ENCODE results near the gene CRABP2.

The CRABP2 gene

DNA sequence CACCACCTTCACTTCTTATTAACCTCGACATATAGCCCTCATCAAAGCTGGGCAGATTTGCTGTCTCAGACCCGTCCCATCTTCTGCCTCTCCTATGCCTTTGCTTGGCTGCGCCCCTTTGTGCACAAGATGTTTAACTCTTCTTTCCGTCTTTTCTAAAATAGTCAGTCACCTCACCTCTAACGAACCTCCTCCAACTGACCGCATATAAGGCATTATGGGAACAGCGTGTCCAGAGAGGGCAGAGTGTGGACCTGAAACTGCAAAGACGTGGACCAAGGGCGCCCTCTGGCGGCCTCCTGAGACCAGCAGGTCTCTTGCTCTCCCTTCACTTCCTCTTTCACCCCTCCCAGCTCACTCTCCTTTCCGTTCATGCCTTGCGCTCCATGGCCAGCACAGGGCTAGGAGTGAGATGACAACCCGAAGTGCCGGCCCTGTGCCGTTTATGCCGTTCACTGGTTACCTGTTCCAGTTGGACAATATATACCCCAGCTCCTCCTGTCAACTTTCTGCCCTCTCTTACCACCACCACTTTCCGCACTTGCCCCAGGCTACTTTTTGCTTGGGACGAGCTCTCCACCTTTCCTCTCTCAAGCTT, 20.4 kb upstream of the CRABP2 start:
- Histone ChIP-seq H3K27me3 (no peaks in the 10 kb centered on the region), H3K4me2 (peak overlapping the region; percentile 94 to 100 (median 97)), H3K27ac (peak overlapping the region in 4 of 11 experiments; percentile 6 to 33 (median 28); a peak in 3 of 22 replicates), H3K4me3 (peak overlapping the region; percentile 66 to 98 (median 84)), H3K36me3 (peaks cover 46 to 62% (median 47%) of the 10 kb centered on the region in 11 experiments), H3K9ac (peak overlapping the region; percentile 54 to 91 (median 86); a peak in 21 of 22 replicates), H4K20me1 (peaks cover 55 to 71% (median 67%) of the 10 kb centered on the region in 11 experiments), H3K4me1 (peaks cover 34 to 60% (median 50%) of the 10 kb centered on the region in 10 experiments), H3K9me3 (replicated peaks in 1 of 11) (no peaks in the 10 kb centered on the region)
- TF ChIP-seq Cebpa-rat (IDR thresholded peaks at IDR 0.05) = no peak

DNA sequence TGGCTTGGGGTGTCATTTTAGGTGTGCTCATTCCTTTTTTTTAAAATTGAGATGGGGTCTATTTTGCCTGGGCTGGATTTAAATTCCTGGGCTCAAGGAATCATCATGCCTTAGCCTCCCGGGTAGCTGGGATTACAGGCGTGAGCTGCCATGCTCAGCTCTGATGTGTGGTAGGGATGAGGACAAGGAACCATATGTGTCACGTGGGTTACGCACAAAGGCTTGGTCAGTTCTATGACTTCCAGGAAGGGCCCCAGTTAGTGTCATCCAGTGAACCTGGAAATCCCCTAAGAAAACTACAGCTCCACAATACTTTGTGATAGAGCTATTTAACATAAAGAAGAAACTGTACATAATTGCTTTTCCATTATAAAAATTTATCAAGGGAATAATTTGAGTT, 16.2 kb upstream of the CRABP2 start:
- no peaks in the 10 kb centered on the region for H3K27me3 ChIP-seq
- no peak overlapping the region for H3K4me3 ChIP-seq
- H3K9ac ChIP-seq = 0 out of 22 replicates have a peak overlapping the region, but pooled peaks of 1 of the 11 experiments have one; percentile 17
- peaks cover 15 to 33% (median 25%) of the 10 kb centered on the region in 10 experiments for H3K4me1 ChIP-seq
- H3K4me2 ChIP-seq = no peak overlapping the region
- no peak overlapping the region for H3K27ac ChIP-seq
- H3K36me3 ChIP-seq = peaks cover 62 to 91% (median 71%) of the 10 kb centered on the region in 11 experiments
- H3K9me3 ChIP-seq (replicated peaks in 1 of 11) = no peaks in the 10 kb centered on the region
- no peak for TF ChIP-seq Cebpa-rat (IDR thresholded peaks at IDR 0.05)
- peaks cover 49 to 97% (median 80%) of the 10 kb centered on the region in 11 experiments for H4K20me1 ChIP-seq

GRCh38 chr1:156721131-156721530, 15.7 kb upstream of the CRABP2 start:
- Histone ChIP-seq H3K27ac (no peak overlapping the region), H3K27me3 (no peaks in the 10 kb centered on the region), H3K4me2 (no peak overlapping the region), H3K36me3 (peaks cover 62 to 87% (median 71%) of the 10 kb centered on the region in 11 experiments), H3K9ac (0 out of 22 replicates have a peak overlapping the region, but pooled peaks of 3 of the 11 experiments have one; percentile 9 to 30 (median 17)), H3K9me3 (replicated peaks in 1 of 11) (no peaks in the 10 kb centered on the region), H3K4me3 (no peak overlapping the region), H4K20me1 (peaks cover 46 to 93% (median 76%) of the 10 kb centered on the region in 11 experiments), H3K4me1 (peaks cover 15 to 29% (median 21%) of the 10 kb centered on the region in 10 experiments)
- no peak for TF ChIP-seq Cebpa-rat (IDR thresholded peaks at IDR 0.05)

DNA sequence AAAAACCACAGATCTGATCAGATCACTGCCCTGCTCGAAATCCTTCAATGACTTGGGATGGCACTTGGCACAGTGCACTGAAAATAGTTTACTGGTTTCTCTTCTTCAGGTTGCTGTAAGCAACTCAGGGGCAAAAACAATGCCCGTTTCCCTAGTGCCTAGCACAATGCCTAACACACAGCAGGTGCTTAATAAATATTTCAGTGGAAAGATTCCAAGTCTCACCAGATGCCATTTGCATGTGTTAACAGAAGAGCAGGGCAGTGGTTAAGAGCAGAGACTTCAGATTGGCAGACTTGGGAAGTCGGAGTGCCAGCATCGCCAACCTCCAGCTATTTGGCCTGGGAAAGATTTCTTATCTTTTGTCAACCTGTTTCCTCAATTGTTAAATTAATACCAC, 12.0 kb upstream of the CRABP2 start:
- no peaks in the 10 kb centered on the region for H3K27me3 ChIP-seq
- no peak overlapping the region for H3K9ac ChIP-seq
- H4K20me1 ChIP-seq = peaks cover 13 to 81% (median 43%) of the 10 kb centered on the region in 11 experiments; a peak in 21 of 22 replicates
- peaks cover 0 to 9% (median 0%) of the 10 kb centered on the region in 10 experiments; a peak in 3 of 20 replicates for H3K4me1 ChIP-seq
- H3K4me2 ChIP-seq = no peak overlapping the region
- no peak overlapping the region for H3K27ac ChIP-seq
- H3K4me3 ChIP-seq = no peak overlapping the region
- peaks cover 32 to 53% (median 37%) of the 10 kb centered on the region in 11 experiments for H3K36me3 ChIP-seq
- no peak for TF ChIP-seq Cebpa-rat (IDR thresholded peaks at IDR 0.05)
- H3K9me3 ChIP-seq (replicated peaks in 1 of 11) = no peaks in the 10 kb centered on the region

DNA sequence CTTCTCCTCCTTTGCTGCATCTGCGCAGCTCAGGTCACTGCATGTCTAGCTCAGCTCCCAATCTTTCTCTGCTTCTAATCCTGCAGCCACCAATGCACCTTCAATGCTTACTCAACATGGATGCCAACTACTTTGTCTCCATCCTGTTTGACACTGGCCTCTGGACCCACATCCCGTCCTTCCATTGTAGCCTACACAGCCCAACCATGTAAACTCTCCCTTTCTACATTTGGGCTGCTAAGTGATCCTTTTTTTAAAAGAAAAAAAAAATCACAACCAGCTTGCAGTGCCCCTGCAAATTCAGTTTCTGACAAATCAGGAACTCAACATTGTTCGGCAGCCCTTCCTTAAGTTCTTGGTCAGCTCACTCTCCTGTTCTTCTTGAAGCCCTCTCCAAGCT, 9.4 kb upstream of the CRABP2 start:
- H3K4me3 ChIP-seq = no peak overlapping the region
- no peaks in the 10 kb centered on the region for H3K9me3 ChIP-seq (replicated peaks in 1 of 11)
- H4K20me1 ChIP-seq = peaks cover 0 to 74% (median 17%) of the 10 kb centered on the region in 11 experiments; a peak in 18 of 22 replicates
- no peaks in the 10 kb centered on the region for H3K27me3 ChIP-seq
- TF ChIP-seq Cebpa-rat (IDR thresholded peaks at IDR 0.05) = no peak
- H3K4me2 ChIP-seq = no peak overlapping the region
- peaks cover 0 to 5% (median 0%) of the 10 kb centered on the region in 10 experiments; a peak in 1 of 20 replicates for H3K4me1 ChIP-seq
- no peak overlapping the region for H3K9ac ChIP-seq
- peaks cover 8 to 28% (median 15%) of the 10 kb centered on the region in 11 experiments; a peak in 19 of 22 replicates for H3K36me3 ChIP-seq
- H3K27ac ChIP-seq = no peak overlapping the region

GRCh38 chr1:156712626-156713025, 7.2 kb upstream of the CRABP2 start:
- Histone ChIP-seq H3K4me1 (peaks cover 0 to 8% (median 4%) of the 10 kb centered on the region in 10 experiments; a peak in 7 of 20 replicates), H3K27ac (no peak overlapping the region), H3K4me3 (no peak overlapping the region), H3K9ac (no peak overlapping the region), H3K36me3 (peaks cover 0 to 9% (median 5%) of the 10 kb centered on the region in 11 experiments; a peak in 5 of 22 replicates), H3K9me3 (replicated peaks in 1 of 11) (no peaks in the 10 kb centered on the region), H4K20me1 (peaks cover 0 to 76% (median 15%) of the 10 kb centered on the region in 11 experiments; a peak in 12 of 22 replicates), H3K27me3 (0 out of 22 replicates have a peak, but pooled peaks cover 0 to 3% (median 0%) of the 10 kb centered on the region in 11 experiments), H3K4me2 (no peak overlapping the region)
- TF ChIP-seq Cebpa-rat (IDR thresholded peaks at IDR 0.05) = no peak

DNA sequence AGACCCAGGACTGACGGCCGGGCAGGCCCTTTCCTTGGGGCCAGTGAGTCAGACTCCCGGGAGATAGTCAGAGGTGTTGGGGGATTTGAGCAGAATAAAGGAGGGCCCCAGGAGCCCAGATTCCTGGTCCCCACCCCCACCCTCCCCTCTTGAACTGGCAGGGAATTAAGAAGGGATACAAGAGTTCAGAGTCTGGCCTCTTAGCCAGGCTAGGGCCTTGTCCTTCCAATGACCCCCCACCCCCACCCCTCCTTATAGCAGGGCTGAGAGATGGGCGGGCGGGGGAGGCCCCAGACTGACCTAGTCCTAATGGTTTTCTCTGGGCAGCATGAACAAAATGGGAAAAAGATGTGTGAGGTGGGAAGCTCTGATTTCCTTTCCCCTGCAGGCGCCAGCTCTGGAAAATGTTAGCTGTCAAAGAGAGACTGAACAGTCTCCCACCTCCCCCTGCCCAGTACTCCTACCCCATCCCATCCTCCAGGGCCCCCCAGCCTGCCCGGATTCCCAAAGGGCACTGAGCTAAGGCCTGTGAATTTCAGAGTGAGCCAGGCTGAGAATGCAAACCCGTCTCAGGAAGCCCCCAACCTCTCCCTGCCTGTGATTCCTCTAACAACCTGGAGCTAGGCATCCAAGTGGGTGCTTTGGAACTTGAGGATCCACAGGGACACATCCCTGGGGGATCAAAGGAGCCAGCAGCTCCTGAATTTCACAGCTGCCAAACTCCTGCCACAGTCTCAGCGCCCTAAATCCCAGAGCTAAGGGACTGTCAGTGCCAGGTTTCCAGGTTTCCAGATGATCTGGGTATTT, 5.8 kb upstream of the CRABP2 start:
- Histone ChIP-seq H3K4me2 (no peak overlapping the region), H3K4me1 (peaks cover 9 to 19% (median 15%) of the 10 kb centered on the region in 10 experiments), H3K9ac (no peak overlapping the region), H3K27ac (no peak overlapping the region), H4K20me1 (peaks cover 0 to 68% (median 6%) of the 10 kb centered on the region in 11 experiments; a peak in 10 of 22 replicates), H3K9me3 (replicated peaks in 1 of 11) (no peaks in the 10 kb centered on the region), H3K36me3 (peaks cover 0 to 8% (median 0%) of the 10 kb centered on the region in 11 experiments; a peak in 1 of 22 replicates), H3K27me3 (peaks cover 0 to 9% (median 3%) of the 10 kb centered on the region in 11 experiments; a peak in 13 of 22 replicates), H3K4me3 (no peak overlapping the region)
- TF ChIP-seq Cebpa-rat (IDR thresholded peaks at IDR 0.05) = no peak

DNA sequence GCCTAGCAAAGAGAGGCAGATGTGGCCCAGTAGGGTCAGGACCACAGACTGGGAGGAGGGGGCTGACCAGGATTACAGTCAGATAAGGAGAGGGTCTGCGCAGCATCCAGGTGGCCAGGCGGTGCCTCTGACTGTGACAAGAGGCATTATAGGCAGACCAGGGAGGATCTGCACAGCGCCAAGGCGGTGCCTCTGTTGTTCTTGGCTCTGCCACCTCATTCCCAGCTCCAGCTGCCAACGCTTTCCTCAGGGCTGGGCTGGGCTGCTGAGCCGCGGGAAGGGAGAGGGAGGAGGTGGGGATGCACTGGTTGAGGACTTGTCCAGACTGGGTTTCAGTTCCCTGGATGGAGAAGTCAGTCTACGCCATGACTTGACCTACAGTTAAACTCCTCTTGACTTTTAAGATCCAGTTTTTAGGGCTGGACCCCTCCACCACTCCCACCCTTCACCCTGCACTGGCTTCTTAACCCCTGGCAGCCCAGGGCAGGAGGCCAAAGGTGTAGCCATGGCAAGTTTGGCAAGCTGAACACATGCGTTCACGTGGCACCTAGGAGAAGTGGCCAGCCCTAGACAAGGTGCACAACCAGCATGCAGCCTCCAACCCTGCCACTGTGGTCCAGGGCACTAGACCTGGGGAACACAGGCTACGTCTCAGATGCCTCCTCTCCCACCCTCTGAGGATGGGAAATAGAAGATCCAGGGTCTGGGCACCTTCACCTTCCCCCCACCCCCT, 4.5 kb upstream of the CRABP2 start:
- Histone ChIP-seq H3K27me3 (peaks cover 12 to 22% (median 16%) of the 10 kb centered on the region in 11 experiments), H3K36me3 (no peaks in the 10 kb centered on the region), H3K9me3 (replicated peaks in 1 of 11) (no peaks in the 10 kb centered on the region), H3K27ac (no peak overlapping the region), H3K4me2 (no peak overlapping the region), H3K9ac (no peak overlapping the region), H3K4me3 (no peak overlapping the region), H3K4me1 (peaks cover 21 to 32% (median 28%) of the 10 kb centered on the region in 10 experiments), H4K20me1 (peaks cover 0 to 59% (median 5%) of the 10 kb centered on the region in 11 experiments; a peak in 9 of 22 replicates)
- TF ChIP-seq Cebpa-rat (IDR thresholded peaks at IDR 0.05) = no peak
